WTC11 (cell line): ENCODE results near the gene ZNF276. TPM values are rescaled to one million over a fixed set of nuclear protein-coding genes. Genes with fewer than 3 reads are reported as not detected.

Experiments
- ATAC-seq: fragments of 200-7000 bp; cut with Tn5 transposase; 2 replicates; pipeline ENCODE4 v1.10.0; 2021; ENCODE audit warnings: mild to moderate bottlenecking, moderate library complexity
- CTCF ChIA-PET: fragments of 300-600 bp; sonication (Branson Sonifier 250); formaldehyde crosslinking; loops from one replicate; lab custom pipeline; 2021; ENCODE audit warnings: antibody characterized with exemption; lab: Charles Lee
- POLR2A ChIA-PET: fragments of 350-600 bp; sonication (Branson Sonifier 250); formaldehyde crosslinking; loops from one replicate; lab custom pipeline; 2021; ENCODE audit warnings: antibody characterized with exemption; lab: Charles Lee
- DNase-seq: peaks from one replicate; pipeline ENCODE4 v3.0.0; 2021; ENCODE audit warnings: low spot score
- H3K27ac Mint-ChIP-seq: 2 replicates; pipeline ENCODE4 v1.8.0; 2021; ENCODE audit warnings: mixed read lengths
- H3K27me3 Mint-ChIP-seq: 2 replicates; pipeline ENCODE4 v1.8.0; 2021; ENCODE audit warnings: low read depth, mild to moderate bottlenecking, moderate library complexity, mixed read lengths
- H3K36me3 Mint-ChIP-seq: 2 replicates; pipeline ENCODE4 v1.8.0; 2021; ENCODE audit warnings: mixed read lengths
- H3K4me1 Mint-ChIP-seq: 2 replicates; pipeline ENCODE4 v1.8.0; 2022; ENCODE audit warnings: mixed read lengths
- H3K4me3 Mint-ChIP-seq: 2 replicates; pipeline ENCODE4 v1.8.0; 2021; ENCODE audit warnings: mild to moderate bottlenecking, moderate library complexity, mixed read lengths
- H3K9me3 Mint-ChIP-seq: 2 replicates; pipeline ENCODE4 v1.8.0; 2021; ENCODE audit warnings: mixed read lengths
- CBFB ChIP-seq: sonication (generic); formaldehyde crosslinking; IDR thresholded peaks from 2 replicates; pipeline ENCODE4 v1.8.1; 2022; ENCODE audit warnings: mild to moderate bottlenecking, low read depth, missing genetic modification reagents
- CDX4 ChIP-seq: fragments of 250-450 bp; sonication (Bioruptor Pico); IDR thresholded peaks from 2 replicates; pipeline ENCODE4 v1.9.0; 2021; ENCODE audit warnings: moderate library complexity, mild to moderate bottlenecking, inconsistent platforms, borderline replicate concordance
- CREM ChIP-seq: sonication (generic); formaldehyde crosslinking; IDR thresholded peaks from 2 replicates; pipeline ENCODE4 v1.8.1; 2022; ENCODE audit warnings: mild to moderate bottlenecking, missing genetic modification reagents, moderate library complexity
- ELF4 ChIP-seq: sonication (generic); formaldehyde crosslinking; IDR thresholded peaks from 2 replicates; pipeline ENCODE4 v1.8.1; 2022; ENCODE audit warnings: low read depth, mild to moderate bottlenecking, moderate library complexity, missing genetic modification reagents
- ETV6 ChIP-seq: sonication (generic); formaldehyde crosslinking; IDR thresholded peaks from 2 replicates; pipeline ENCODE4 v1.8.1; 2022; ENCODE audit warnings: mild to moderate bottlenecking, missing genetic modification reagents
- FOXJ3 ChIP-seq: sonication (generic); formaldehyde crosslinking; IDR thresholded peaks from 2 replicates; pipeline ENCODE4 v1.9.0; 2021; ENCODE audit warnings: missing genetic modification reagents, mild to moderate bottlenecking, borderline replicate concordance
- IRF2 ChIP-seq: sonication (generic); formaldehyde crosslinking; IDR thresholded peaks from 2 replicates; pipeline ENCODE4 v1.8.0; 2022; ENCODE audit warnings: low read depth, missing genetic modification reagents, borderline replicate concordance
- KAT7 ChIP-seq: sonication (generic); formaldehyde crosslinking; IDR thresholded peaks from 2 replicates; pipeline ENCODE4 v1.8.1; 2023; ENCODE audit warnings: missing genetic modification reagents, mild to moderate bottlenecking, borderline replicate concordance
- MXD4 ChIP-seq: fragments of 250-450 bp; sonication (Bioruptor Pico); IDR thresholded peaks from 2 replicates; pipeline ENCODE4 v1.8.0; 2021; ENCODE audit warnings: mild to moderate bottlenecking, moderate library complexity, borderline replicate concordance
- NFE2L1 ChIP-seq: sonication (generic); formaldehyde crosslinking; IDR thresholded peaks from 2 replicates; pipeline ENCODE4 v1.8.1; 2023; ENCODE audit warnings: missing genetic modification reagents
- NFYB ChIP-seq: sonication (generic); formaldehyde crosslinking; conservative IDR thresholded peaks from 2 replicates; pipeline ENCODE4 v1.8.0; 2022; ENCODE audit warnings: low read depth, missing genetic modification reagents
- NR1H2 ChIP-seq: sonication (generic); formaldehyde crosslinking; IDR thresholded peaks from 2 replicates; pipeline ENCODE4 v1.9.0; 2021; ENCODE audit warnings: mild to moderate bottlenecking, moderate library complexity, missing genetic modification reagents
- NR2C2 ChIP-seq: sonication (generic); formaldehyde crosslinking; IDR thresholded peaks from 2 replicates; pipeline ENCODE4 v1.8.0; 2022; ENCODE audit warnings: mild to moderate bottlenecking, missing genetic modification reagents
- NR3C1 ChIP-seq: sonication (generic); formaldehyde crosslinking; conservative IDR thresholded peaks from 2 replicates; pipeline ENCODE4 v1.8.1; 2023; ENCODE audit warnings: low read depth, mild to moderate bottlenecking, missing genetic modification reagents
- PRDM15 ChIP-seq: sonication (generic); formaldehyde crosslinking; IDR thresholded peaks from 2 replicates; pipeline ENCODE4 v1.8.0; 2022; ENCODE audit warnings: missing genetic modification reagents
- TP53 ChIP-seq: sonication (generic); formaldehyde crosslinking; IDR thresholded peaks from 2 replicates; pipeline ENCODE4 v1.8.1; 2023; ENCODE audit warnings: mild to moderate bottlenecking, missing genetic modification reagents
- ZBTB21 ChIP-seq: sonication (generic); formaldehyde crosslinking; IDR thresholded peaks from 2 replicates; pipeline ENCODE4 v1.8.1; 2023; ENCODE audit warnings: mild to moderate bottlenecking, missing genetic modification reagents, borderline replicate concordance
- ZNF219 ChIP-seq: sonication (generic); formaldehyde crosslinking; IDR thresholded peaks from 2 replicates; pipeline ENCODE4 v1.8.0; 2023; ENCODE audit warnings: missing genetic modification reagents, mild to moderate bottlenecking, borderline replicate concordance
- ZNF317 ChIP-seq: sonication (generic); formaldehyde crosslinking; IDR thresholded peaks from 2 replicates; pipeline ENCODE4 v1.8.1; 2023; ENCODE audit warnings: low read depth, mild to moderate bottlenecking, moderate library complexity, missing genetic modification reagents, borderline replicate concordance
- ZNF423 ChIP-seq: fragments of 250-450 bp; sonication (Bioruptor Pico); IDR thresholded peaks from 2 replicates; pipeline ENCODE4 v2.1.2; 2022; ENCODE audit warnings: mild to moderate bottlenecking, moderate library complexity
- ZNF671 ChIP-seq: fragments of 250-450 bp; sonication (Bioruptor Pico); IDR thresholded peaks from 2 replicates; pipeline ENCODE4 v1.8.0; 2021; ENCODE audit warnings: mild to moderate bottlenecking
- total RNA-seq: library from RNA; stranded (reverse); gene quantifications from 3 replicates; pipeline ENCODE4 v1.2.3, GENCODE V29; 2021
- TF ChIP-seq, protein P1 (sequence below): sonication (generic); formaldehyde crosslinking; IDR thresholded peaks from 2 replicates; pipeline ENCODE4 v1.8.1; 2023; ENCODE audit warnings: mild to moderate bottlenecking, missing genetic modification reagents, moderate library complexity
- TF ChIP-seq, protein P2 (sequence below): sonication (generic); formaldehyde crosslinking; IDR thresholded peaks from 2 replicates; pipeline ENCODE4 v1.8.1; 2022; ENCODE audit warnings: low read depth, missing genetic modification reagents, borderline replicate concordance
- TF ChIP-seq, protein P3 (sequence below): sonication (generic); formaldehyde crosslinking; IDR thresholded peaks from 2 replicates; pipeline ENCODE4 v1.8.1; 2023; ENCODE audit warnings: mild to moderate bottlenecking, moderate library complexity, missing genetic modification reagents
- TF ChIP-seq, protein P4 (sequence below): fragments of 250-450 bp; sonication (Bioruptor Pico); IDR thresholded peaks from 2 replicates; pipeline ENCODE4 v1.8.0; 2021; ENCODE audit warnings: mild to moderate bottlenecking
- TF ChIP-seq, protein P5 (sequence below): sonication (generic); formaldehyde crosslinking; conservative IDR thresholded peaks from 2 replicates; pipeline ENCODE4 v1.8.1; 2022; ENCODE audit warnings: mild to moderate bottlenecking, missing genetic modification reagents

ZNF276 gene
- total RNA-seq, 1 experiment from 2014 or later = 16.6 TPM

DNA sequence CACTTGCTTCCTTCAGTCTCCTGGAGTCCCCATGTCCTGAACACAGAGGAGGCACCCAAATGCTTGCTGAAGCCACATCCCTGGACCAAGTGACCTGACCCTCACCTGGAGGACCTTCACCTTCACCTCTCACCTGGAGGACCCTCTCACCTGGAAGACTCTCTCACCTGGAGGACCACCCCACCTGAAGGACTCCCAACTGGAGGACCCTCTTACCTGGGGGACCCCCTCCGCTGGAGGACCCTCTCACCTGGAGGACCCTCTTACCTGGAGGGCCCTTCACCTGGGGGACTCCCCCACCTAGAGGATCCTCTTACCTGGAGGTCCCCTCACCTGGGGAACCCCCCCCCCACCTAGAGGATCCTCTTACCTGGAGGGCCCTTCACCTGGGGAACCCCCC, 35.4 kb upstream of the ZNF276 start:
- ATAC-seq (no peak), DNase-seq (no peak)
- Mint-ChIP-seq H3K4me1 (peaks cover 7% of the 10 kb centered on the region), H3K4me3 (no peak overlapping the region), H3K27me3 (peaks cover 5% of the 10 kb centered on the region), H3K9me3 (peaks cover 44% of the 10 kb centered on the region), H3K27ac (no peak overlapping the region), H3K36me3 (peaks cover 58% of the 10 kb centered on the region)
- ChIA-PET CTCF (interaction anchor here (1.0 to 1.3 kb wide), 4 partner anchors 14 to 87 kb away, joined by 3 to 19 read pairs (median 3); partner anchors contain the start of gene SPATA2L), POLR2A (interaction anchor here (0.7 to 1.5 kb wide), 4 partner anchors 9 to 187 kb away, joined by 3 to 11 read pairs (median 3); no protein-coding TSS in a partner anchor)
- TF ChIP-seq FOXJ3 (CRISPR knock-in tag) (no peak), NR1H2 (no peak), IRF2 (CRISPR knock-in tag) (no peak), CDX4 (CRISPR knock-in tag) (no peak), ZBTB21 (CRISPR knock-in tag) (no peak), NR2C2 (CRISPR knock-in tag) (no peak), NFYB (CRISPR knock-in tag) (no peak), ZNF317 (CRISPR knock-in tag) (no peak), NFE2L1 (CRISPR knock-in tag) (no peak), ZNF219 (CRISPR knock-in tag) (no peak), TP53 (CRISPR knock-in tag) (no peak), CBFB (no peak), ETV6 (no peak), ZNF423 (no peak)
- TF ChIP-seq, protein P1, sequence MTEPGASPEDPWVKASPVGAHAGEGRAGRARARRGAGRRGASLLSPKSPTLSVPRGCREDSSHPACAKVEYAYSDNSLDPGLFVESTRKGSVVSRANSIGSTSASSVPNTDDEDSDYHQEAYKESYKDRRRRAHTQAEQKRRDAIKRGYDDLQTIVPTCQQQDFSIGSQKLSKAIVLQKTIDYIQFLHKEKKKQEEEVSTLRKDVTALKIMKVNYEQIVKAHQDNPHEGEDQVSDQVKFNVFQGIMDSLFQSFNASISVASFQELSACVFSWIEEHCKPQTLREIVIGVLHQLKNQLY (CRISPR knock-in tag) = no peak
- TF ChIP-seq, protein P2, sequence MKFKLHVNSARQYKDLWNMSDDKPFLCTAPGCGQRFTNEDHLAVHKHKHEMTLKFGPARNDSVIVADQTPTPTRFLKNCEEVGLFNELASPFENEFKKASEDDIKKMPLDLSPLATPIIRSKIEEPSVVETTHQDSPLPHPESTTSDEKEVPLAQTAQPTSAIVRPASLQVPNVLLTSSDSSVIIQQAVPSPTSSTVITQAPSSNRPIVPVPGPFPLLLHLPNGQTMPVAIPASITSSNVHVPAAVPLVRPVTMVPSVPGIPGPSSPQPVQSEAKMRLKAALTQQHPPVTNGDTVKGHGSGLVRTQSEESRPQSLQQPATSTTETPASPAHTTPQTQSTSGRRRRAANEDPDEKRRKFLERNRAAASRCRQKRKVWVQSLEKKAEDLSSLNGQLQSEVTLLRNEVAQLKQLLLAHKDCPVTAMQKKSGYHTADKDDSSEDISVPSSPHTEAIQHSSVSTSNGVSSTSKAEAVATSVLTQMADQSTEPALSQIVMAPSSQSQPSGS (CRISPR knock-in tag) = no peak
- TF ChIP-seq, protein P3, sequence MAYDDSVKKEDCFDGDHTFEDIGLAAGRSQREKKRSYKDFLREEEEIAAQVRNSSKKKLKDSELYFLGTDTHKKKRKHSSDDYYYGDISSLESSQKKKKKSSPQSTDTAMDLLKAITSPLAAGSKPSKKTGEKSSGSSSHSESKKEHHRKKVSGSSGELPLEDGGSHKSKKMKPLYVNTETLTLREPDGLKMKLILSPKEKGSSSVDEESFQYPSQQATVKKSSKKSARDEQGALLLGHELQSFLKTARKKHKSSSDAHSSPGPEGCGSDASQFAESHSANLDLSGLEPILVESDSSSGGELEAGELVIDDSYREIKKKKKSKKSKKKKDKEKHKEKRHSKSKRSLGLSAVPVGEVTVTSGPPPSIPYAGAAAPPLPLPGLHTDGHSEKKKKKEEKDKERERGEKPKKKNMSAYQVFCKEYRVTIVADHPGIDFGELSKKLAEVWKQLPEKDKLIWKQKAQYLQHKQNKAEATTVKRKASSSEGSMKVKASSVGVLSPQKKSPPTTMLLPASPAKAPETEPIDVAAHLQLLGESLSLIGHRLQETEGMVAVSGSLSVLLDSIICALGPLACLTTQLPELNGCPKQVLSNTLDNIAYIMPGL = no peak
- TF ChIP-seq, protein P4, sequence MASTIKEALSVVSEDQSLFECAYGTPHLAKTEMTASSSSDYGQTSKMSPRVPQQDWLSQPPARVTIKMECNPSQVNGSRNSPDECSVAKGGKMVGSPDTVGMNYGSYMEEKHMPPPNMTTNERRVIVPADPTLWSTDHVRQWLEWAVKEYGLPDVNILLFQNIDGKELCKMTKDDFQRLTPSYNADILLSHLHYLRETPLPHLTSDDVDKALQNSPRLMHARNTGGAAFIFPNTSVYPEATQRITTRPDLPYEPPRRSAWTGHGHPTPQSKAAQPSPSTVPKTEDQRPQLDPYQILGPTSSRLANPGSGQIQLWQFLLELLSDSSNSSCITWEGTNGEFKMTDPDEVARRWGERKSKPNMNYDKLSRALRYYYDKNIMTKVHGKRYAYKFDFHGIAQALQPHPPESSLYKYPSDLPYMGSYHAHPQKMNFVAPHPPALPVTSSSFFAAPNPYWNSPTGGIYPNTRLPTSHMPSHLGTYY (CRISPR knock-in tag) = no peak
- TF ChIP-seq, protein P5, sequence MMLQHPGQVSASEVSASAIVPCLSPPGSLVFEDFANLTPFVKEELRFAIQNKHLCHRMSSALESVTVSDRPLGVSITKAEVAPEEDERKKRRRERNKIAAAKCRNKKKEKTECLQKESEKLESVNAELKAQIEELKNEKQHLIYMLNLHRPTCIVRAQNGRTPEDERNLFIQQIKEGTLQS = no peak

- Mint-ChIP-seq H3K4me1 (peaks cover 7% of the 10 kb centered on the region), H3K9me3 (peaks cover 38% of the 10 kb centered on the region), H3K36me3 (peaks cover 56% of the 10 kb centered on the region), H3K27ac (peak within 1 kb of the TSS; percentile 87; the same call in 1 of the 2 replicates), H3K4me3 (peak within 1 kb of the TSS; percentile 85), H3K27me3 (peaks cover 5% of the 10 kb centered on the region)
- DNase-seq = peak; percentile 94
- POLR2A ChIA-PET = interaction anchor here (0.7 to 1.5 kb wide), 5 partner anchors 8 to 186 kb away, joined by 3 to 11 read pairs (median 3); no protein-coding TSS in a partner anchor
- peak; percentile 86 for ATAC-seq
- CTCF ChIA-PET = interaction anchor here (1.0 to 1.8 kb wide), 5 partner anchors 14 to 129 kb away, joined by 3 to 19 read pairs (median 6); partner anchors contain the start of gene SPATA2L
- TF ChIP-seq PRDM15 (no peak), MXD4 (CRISPR knock-in tag) (no peak), NR3C1 (CRISPR knock-in tag) (no peak), ELF4 (CRISPR knock-in tag) (peak; percentile 24; the same call in 1 of the 2 replicates), IRF2 (CRISPR knock-in tag) (no peak), CREM (CRISPR knock-in tag) (0 out of 2 replicates have a peak, but pooled peaks have one; percentile 44), KAT7 (CRISPR knock-in tag) (0 out of 2 replicates have a peak, but pooled peaks have one; percentile 73), ZNF671 (CRISPR knock-in tag) (no peak)
Observed at GRCh38 chr16:89686520-89687091, 34.7 kb upstream of the ZNF276 start, which contains the start of gene CDK10. TSS of gene CDK10 (plus strand) at chr16:89686689. CDS start at chr16:89686711, 22 bp downstream.
